HG03378 (cell line): ENCODE results near the gene RABGAP1.

Experiments
- ATAC-seq: cut with Tn5 transposase; IDR thresholded peaks from one replicate; pipeline ENCODE4 v1.9.1; 2021; ENCODE audit warnings: mild to moderate bottlenecking, moderate library complexity; ENCODE audit not compliant: unreplicated experiment

The RABGAP1 gene

DNA sequence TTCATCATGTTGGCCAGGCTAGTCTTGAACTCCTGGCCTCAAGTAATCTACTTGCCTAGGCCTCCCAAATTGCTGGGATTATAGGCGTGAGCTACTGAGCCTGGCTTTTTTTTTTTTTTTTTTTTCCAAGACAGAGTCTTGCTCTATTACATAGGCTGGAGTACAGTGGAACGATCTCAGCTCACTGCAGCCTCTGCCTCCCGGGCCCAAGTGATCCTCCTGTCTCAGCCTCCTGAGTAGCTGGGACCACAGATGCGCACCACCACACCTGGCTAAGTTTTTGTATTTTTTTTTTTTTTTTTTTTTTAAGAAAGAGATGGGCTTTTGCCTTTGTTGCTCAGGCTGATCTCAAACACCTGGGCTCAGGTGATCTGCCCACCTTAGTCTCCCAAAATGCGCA, 66.4 kb downstream of the RABGAP1 start:
- ATAC-seq: no peak

- ATAC-seq: no peak
Observed at GRCh38 chr9:123008909-123009308, 68.1 kb downstream of the RABGAP1 start.

DNA sequence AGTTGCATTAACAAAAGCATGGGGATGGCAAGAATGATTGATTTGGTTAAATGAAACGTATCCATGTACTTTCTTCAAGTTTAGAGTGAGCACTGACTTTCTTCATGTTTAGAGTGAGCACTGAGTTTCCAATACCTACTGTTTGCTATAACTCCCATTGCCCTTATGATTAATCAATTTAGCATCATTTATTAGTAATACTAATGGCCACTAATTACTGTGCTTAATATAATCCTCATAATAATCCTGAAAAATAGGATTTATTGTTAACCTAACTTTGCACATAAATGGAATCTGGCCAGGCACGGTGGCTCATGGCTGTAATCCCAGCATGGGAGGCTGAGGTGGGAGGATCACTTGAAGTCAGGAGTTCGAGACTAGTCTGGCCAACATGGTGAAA, 70.6 kb downstream of the RABGAP1 start:
- ATAC-seq: no peak

DNA sequence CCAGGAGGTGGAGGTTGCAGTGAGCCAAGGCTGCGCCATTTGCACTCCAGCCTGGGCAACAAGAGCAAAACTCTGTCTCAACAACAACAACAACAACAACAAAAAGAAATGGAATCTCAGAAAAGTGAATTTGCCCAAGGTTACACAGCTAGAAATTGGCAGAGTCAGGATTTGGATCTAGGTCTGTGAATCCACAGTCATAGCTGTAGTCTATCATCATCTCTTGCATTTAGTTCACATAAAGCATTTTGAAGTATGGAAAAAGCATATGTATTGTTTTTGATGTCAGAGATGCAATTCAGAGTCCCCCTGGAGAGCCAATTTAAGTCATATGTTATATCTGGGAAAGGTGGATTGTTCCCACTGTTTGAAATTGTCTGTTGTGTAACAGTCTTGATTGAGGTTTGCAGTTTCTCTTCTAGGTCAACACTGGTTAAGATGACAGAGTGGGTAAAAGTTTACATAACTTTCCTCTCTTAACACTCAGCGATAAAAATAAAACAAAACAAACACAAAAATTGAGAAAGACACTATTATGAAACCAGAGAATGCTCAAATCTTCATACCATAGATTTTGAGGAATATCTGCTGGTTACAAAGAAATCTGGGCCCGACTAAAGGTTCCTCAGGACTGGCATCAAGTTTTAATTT, 71.2 kb downstream of the RABGAP1 start:
- no peak for ATAC-seq

DNA sequence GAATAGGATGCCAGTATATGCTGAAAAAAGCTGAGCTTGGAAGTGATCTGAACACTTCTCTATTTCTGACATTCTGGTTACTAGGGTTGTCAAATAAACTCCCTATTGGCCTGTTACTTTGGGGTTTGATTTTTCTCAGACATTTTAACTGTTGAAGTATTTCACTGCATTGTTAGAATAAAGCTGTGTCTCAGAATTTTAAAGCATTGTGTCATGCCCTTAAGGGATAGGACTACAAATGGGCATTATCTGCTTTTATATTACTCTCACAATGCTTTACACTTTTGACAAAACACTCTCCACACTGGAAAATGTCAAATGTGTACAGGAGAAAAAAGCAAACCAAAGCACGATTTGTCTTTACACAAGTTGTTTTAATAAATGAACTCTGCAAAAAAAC, 75.8 kb downstream of the RABGAP1 start:
- ATAC-seq: no peak

DNA sequence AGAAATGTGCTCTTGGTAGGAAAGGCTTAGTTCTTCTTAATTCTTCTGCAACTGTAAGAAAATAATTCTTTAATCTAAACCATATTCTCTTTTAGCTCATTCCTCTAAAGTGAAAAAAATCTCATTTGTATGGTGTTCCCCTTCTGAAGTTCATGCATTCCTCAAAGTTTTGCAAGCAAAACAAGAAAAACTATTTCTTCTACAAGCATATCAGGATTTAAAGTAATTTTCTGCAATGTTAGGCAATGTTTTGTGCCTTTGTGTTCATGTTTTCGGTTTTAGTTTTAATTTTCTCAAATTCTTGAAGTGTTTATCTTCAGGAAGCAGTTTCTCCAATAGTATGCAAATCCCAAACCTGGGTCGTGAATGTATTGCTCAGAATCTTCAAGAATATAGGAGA, 80.0 kb downstream of the RABGAP1 start:
- no peak for ATAC-seq

GRCh38 chr9:123026425-123026824, 85.6 kb downstream of the RABGAP1 start:
- ATAC-seq: no peak

DNA sequence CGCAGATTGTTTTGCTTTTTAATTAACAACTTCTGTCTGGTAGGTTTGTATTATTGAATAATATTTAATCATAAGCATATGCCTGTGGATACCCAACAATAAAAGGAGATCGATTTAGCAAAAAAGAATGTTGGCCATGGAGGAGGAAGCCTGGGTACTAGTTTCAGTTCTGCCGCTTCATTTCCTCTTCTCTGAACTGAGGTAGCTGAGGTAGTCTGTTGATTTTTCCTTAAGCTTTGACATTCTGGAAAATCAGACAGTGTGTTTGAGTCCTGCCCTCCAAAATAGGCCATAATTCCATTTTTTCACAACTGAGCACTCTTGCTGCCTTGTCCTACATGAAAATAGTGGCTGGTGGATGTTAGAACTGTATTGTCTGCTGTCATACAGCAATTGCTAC, 86.7 kb downstream of the RABGAP1 start:
- no peak for ATAC-seq

DNA sequence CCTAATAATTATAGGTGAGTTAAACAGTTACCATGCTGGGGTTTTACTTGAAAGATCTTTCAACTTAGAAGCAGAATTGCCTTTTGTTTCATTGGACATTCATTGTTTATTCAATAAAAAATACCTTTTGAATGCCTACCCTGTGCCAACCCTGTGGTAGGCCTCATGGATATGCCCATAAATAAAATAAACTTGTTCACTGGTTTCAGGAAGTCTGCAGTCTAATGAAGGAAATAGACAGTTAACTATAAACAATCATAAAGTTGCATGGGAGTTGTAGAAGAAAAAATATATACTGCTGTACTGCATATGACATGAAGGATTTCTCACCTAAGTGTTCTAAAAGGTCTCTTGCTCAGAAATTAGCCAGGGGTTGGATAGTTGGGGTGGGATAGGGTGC, 87.3 kb downstream of the RABGAP1 start:
- no peak for ATAC-seq

DNA sequence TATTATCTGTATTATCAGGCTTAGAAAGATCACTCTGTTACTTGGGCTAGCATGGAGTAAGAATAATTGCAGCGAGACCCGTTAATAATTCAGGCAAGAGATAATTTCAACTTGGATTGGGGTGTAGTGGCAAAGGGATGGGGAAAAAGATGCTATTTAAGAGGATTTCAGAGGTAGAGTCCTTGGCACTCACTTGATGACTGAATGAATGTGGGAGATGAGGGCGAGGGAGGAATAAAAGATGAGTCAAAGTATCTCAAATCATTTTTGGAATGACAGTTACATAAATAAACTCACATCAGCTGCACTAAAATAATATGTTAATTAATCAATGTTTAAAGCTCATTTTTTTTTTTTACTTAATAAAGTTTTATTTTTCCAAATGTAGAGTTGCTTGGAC, 88.2 kb downstream of the RABGAP1 start:
- ATAC-seq: no peak

DNA sequence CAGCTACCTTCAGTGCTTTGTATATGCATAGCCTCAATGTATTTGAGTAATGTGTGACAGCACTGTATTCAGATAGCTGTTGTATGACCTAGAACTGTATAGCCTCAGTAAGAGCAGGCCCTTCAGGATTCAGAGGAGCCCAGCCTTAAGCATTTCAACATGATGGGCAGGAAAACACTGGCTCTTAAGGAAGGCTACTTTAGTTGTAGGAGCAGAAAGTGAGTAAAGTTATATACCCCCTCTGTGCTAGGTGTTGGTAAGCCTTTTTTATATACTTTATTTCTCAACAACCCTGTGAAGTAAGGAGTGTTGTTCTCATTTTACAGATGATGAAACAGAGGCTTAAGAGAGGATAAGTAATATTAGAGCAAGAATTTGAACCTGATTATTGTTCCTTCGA, 91.1 kb downstream of the RABGAP1 start:
- no peak for ATAC-seq

DNA sequence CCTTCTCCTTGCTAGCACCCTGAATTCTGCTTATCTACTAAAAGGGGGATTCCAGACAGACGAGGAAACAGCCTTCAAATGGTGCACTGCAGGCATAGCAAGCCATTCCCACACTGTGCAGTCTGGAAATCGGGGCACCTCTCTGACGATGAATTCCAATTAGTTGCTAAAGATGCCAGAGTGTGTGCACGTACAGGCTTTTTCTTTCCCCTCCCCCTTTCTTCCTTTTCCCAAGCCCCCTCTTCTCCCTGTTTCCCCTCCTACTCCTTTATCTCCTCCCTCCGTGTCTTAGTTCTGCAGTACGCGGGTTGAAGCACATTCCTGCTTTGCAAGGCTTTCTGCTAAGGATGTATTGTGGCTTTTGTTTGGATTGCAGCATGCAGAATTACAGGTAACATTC, 92.5 kb downstream of the RABGAP1 start, which contains the start of gene GPR21:
Gene GPR21 (plus strand): TSS at position 316 of the 400 bp plus-strand sequence. CDS start 900 bp downstream, outside the sequence.
- ATAC-seq: no peak

GRCh38 chr9:123033864-123034601, 93.2 kb downstream of the RABGAP1 start:
- no peak for ATAC-seq

GRCh38 chr9:123034881-123035510, 94.2 kb downstream of the RABGAP1 start:
- no peak for ATAC-seq

DNA sequence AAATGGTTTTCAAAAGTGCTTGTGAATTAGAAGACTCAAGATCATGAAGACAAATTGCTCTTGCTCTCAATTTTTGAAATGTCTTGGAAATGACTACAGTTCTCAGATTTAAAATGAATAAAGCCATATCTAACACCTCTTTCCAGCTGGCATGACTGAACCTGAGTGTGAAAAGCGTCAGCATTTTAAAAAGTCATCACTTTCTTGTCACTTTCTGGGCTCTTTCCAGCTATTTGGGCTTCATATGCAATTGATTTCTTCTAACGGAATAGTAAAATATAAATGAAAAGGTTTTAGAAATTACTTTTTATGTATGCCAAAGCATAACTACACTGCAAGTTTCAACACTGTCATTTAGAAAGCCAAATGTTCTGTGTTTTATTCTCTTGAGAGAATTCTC, 95.0 kb downstream of the RABGAP1 start:
- no peak for ATAC-seq

DNA sequence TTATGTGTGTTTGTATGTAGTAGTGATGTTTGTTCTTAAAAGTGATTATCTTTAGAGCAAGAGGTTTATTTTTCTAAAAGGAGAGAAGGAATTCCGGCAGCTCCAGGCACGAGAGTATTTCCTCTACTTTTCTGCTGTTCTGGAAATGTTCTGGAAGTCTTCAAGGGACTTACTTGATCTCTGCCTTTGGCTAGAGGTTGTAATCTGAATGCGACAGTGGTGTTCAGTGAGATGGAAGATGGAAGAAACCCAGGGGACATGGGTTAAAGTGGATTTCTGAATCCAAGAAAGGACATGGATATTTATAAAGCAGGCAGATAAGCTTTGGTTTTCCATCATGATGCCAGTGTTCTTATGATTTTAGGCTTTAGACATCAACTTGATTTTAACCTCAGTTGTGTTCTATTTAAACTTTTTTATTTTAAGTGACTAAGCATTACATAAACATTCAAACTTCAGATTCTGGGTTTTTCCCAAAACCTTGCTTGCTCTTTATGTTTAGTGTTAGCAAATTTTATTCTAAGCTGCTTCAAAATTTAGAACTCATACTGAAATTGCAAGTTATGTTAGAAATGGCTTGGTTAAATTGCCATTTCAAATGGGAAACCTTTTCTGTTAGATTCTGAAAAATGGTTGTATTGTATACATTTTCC, 96.2 kb downstream of the RABGAP1 start:
- ATAC-seq: no peak

- ATAC-seq: no peak
Observed at GRCh38 chr9:123039617-123040219, 98.9 kb downstream of the RABGAP1 start.

- no peak for ATAC-seq
Observed at GRCh38 chr9:123040801-123041200, 100.0 kb downstream of the RABGAP1 start.

DNA sequence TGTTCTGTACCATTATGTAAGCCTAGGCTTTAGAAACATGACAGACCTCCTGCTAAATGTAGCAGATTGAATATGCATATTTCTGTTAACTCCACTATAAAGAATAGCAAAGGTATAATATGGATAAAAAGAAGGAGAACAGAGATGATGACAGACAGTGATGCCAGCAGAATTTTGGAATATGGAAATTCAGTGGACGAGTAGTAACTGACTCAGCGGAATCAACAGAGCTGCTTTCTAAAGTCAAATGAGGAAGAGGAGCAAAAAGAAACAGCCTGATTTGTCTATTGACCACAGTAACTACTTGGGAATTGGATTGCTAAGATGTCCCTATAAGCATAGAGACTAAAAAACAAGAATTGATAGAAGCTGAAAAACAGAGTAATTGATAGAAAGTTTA, 100.7 kb downstream of the RABGAP1 start:
- no peak for ATAC-seq

DNA sequence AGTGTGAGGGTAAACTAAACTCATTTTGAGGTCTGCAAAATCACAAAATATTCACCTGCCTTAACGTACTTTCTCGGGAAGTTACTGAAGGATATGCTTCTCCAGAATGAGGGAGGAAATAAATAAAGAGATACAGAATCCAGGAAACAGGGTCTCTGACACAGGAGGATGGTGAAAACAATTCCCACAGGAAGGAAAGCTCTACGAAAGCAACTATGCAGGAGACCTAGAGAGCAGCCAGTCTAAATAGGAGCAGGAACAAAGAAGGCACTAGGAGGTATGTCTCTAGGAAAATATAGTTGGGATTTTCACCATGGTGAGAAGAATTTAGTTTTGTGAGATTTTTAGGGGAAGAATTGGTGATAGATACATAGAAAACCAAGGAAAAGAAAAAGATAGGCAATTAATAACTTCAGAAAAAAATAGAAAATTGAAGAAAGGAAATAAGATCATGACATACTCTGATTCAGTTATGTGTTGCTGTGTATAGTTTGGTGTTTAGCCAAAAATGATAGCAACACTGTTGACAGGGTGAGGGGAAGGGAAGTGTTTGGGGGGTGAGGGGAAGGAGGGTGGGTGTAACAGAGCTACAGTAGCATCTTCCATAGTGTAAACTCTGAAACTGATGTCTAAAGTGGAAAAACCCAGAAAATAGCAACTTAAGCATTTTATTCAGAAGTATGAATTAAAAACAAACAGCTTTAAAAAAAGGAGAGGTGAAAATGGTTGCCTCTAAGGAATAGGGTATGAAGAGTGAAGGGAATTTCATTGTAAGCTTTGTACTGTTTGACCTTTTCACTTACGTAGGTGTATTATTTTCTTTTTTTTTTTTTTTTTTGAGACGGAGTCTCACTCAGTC, 102.5 kb downstream of the RABGAP1 start:
- no peak for ATAC-seq
